Kidney (tissue), 14 donors: ENCODE data around the gene PTGDR2. TPM values are rescaled to one million over a fixed set of nuclear protein-coding genes. Genes with fewer than 3 reads are reported as not detected.

Experiments used
- DNase-seq, 5 donors: peaks; one replicate each; pipeline ENCODE4 v3.0.0-alpha.2; 2013 to 2020
- FAIRE-seq: peaks from 2 replicates; lab custom pipeline; 2012; peaks lifted over from hg19 to GRCh38; lab: Jason Lieb, UNC
- H3K27ac ChIP-seq, 2 donors: one replicate each; pipeline ENCODE4 v1.7.0; 2013; ENCODE audit warnings: low read depth in 2 of 2, low read length in 2 of 2, inconsistent platforms in 1 of 2
- H3K27me3 ChIP-seq: one replicate; pipeline ENCODE4 v1.7.1; 2013; ENCODE audit warnings: low read length, inconsistent platforms; ENCODE audit not compliant: control insufficient read depth, insufficient read depth
- H3K36me3 ChIP-seq, 3 donors: one replicate each; pipeline versions ENCODE4 v1.7.0 to v1.7.1; 2013; ENCODE audit warnings: low read length in 3 of 3, control low read depth in 1 of 3, inconsistent platforms in 1 of 3; ENCODE audit not compliant: insufficient read depth in 3 of 3, control insufficient read depth in 2 of 3
- H3K4me1 ChIP-seq, 3 donors: one replicate each; pipeline versions ENCODE4 v1.7.0 to v1.7.1; 2013; ENCODE audit warnings: low read length in 3 of 3, inconsistent platforms in 1 of 3, low read depth in 1 of 3; ENCODE audit not compliant: control insufficient read depth in 2 of 3, insufficient read depth in 2 of 3
- H3K4me3 ChIP-seq, 3 donors: one replicate each; pipeline versions ENCODE4 v1.7.0 to v1.8.1; 2013; ENCODE audit warnings: low read length in 3 of 3, control low read depth in 1 of 3, inconsistent platforms in 1 of 3
- H3K9ac ChIP-seq, 3 donors: one replicate each; pipeline versions ENCODE4 v1.7.0 to v1.7.1; 2013; ENCODE audit warnings: low read length in 3 of 3, control low read depth in 1 of 3, inconsistent platforms in 1 of 3
- H3K9me3 ChIP-seq, 3 donors: one replicate each; pipeline versions ENCODE4 v1.7.0 to v1.7.1; 2013; ENCODE audit warnings: low read length in 3 of 3, control low read depth in 1 of 3, inconsistent platforms in 1 of 3; ENCODE audit not compliant: control insufficient read depth in 2 of 3, insufficient read depth in 1 of 3
- CTCF ChIP-seq: IDR thresholded peaks from 3 replicates; pipeline ENCODE4 v1.5.1; 2012; ENCODE audit warnings: mild to moderate bottlenecking, moderate library complexity, borderline replicate concordance; ENCODE audit not compliant: insufficient read depth; ENCODE audit errors: extremely low read depth
- intact Hi-C: fragments of 100-400 bp; cut with DNase I; formaldehyde crosslinking; loops from one replicate; pipeline ENCODE4 v1.11.1; 2022
- polyA plus RNA-seq: library from polyadenylated mRNA; stranded (reverse); fragments of 350-450 nt; fragmentation: Illumina TruSeq; extraction: RNeasy Lipid Tissue Mini Kit (QIAGEN cat#74804); gene quantifications from one replicate; pipeline ENCODE4 v1.2.3, GENCODE V29; 2014; ENCODE audit warnings: low read depth, low replicate concordance; ENCODE audit not compliant: insufficient read depth
- total RNA-seq: library from RNA; stranded (reverse); fragmentation: NEBNext Ultra II Directional; extraction: Animal tissue kit (Norgen Biotek cat#: 25700); gene quantifications from one replicate; pipeline ENCODE4 v1.2.1, GENCODE V29; 2021
- donor health status: control.
- donor health status: control.
- donor health status: control.
- donor health status: control.
- donor health status: control.
- donor health status: DM: yes; HTN: yes; CAD: no.
- donor health status: Normal renal cell carcinoma (clear cell type).

PTGDR2 gene
- total and polyA plus RNA-seq, 2 donors from 2014 or later: 0.16 TPM; not detected in 1

GRCh38 chr11:60857378-60858232 lies 1.9 kb upstream of the PTGDR2 start:
- Histone ChIP-seq H3K9ac (no peak overlapping the region), H3K27ac (no peak overlapping the region), H3K9me3 (no peaks in the 10 kb centered on the region), H3K27me3 (no peaks in the 10 kb centered on the region), H3K4me1 (peaks cover 0 to 2% (median 0%) of the 10 kb centered on the region in 3 donors), H3K36me3 (no peaks in the 10 kb centered on the region), H3K4me3 (no peak overlapping the region)
- intact Hi-C loops: no loop called here
- no peak for FAIRE-seq
- DNase-seq: no peak
- no peak for TF ChIP-seq CTCF

- no peak overlapping the region for H3K9ac ChIP-seq
- no peaks in the 10 kb centered on the region for H3K27me3 ChIP-seq
- TF ChIP-seq CTCF: no peak
- no peak overlapping the region for H3K27ac ChIP-seq
- peaks cover 0 to 4% (median 0%) of the 10 kb centered on the region in 3 donors for H3K4me1 ChIP-seq
- intact Hi-C loops: no loop called here
- FAIRE-seq (no peak), DNase-seq (peak in 1 of 5 donors; percentile 32)
- no peak overlapping the region for H3K4me3 ChIP-seq
- H3K36me3 ChIP-seq: peaks cover 0 to 3% (median 0%) of the 10 kb centered on the region in 3 donors
- H3K9me3 ChIP-seq: no peaks in the 10 kb centered on the region
Observed at GRCh38 chr11:60854847-60855725, 664 bp downstream of the PTGDR2 start.

- H3K36me3 ChIP-seq: peaks cover 0 to 3% (median 0%) of the 10 kb centered on the region in 3 donors
- no peak overlapping the region for H3K27ac ChIP-seq
- no peaks in the 10 kb centered on the region for H3K9me3 ChIP-seq
- no peak overlapping the region for H3K4me3 ChIP-seq
- intact Hi-C loops: no loop called here
- TF ChIP-seq CTCF: no peak
- FAIRE-seq (no peak), DNase-seq (no peak)
- H3K27me3 ChIP-seq: no peaks in the 10 kb centered on the region
- peaks cover 0 to 4% (median 0%) of the 10 kb centered on the region in 3 donors for H3K4me1 ChIP-seq
- H3K9ac ChIP-seq: no peak overlapping the region
Observed at GRCh38 chr11:60854140-60854846, 1.5 kb downstream of the PTGDR2 start.
